ENCODE data around the gene TMEM143.

The TMEM143 gene

DNA sequence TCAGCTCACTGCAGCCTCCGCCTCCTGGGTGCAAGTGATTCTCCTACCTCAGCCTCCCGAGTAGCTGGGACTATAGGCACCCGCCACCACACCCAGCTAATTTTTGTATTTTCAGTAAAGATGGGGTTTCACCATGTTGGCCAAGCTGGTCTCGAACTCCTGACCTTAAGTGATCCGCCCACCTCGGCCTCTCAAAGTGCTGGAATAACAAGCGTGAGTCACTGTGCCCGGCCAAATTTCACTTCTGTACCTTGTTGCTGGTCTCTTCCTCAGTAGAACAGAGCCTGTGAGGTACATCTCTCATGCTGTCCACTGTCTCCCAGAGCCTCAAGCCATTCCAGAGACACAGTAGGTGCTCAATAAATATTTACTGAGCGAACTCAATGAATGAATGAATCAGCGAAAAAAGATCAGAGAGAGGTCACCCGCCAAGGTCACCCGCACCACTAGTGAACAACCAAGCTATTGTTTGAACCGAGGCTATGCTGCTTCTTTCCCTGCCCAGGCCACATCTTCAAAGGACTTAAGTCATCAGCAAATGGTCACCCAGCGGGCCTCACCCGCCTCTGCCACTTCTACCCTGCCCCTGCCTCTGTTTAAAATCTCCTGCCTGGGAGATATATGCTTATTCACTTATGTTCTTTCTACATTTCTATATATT is 9.3 kb downstream of the TMEM143 start:
- no peak overlapping the region for H3K27ac Mint-ChIP-seq

GRCh38 chr19:48353677-48354076 is 10.1 kb downstream of the TMEM143 start:
- Mint-ChIP-seq H3K4me3 (no peak overlapping the region), H3K36me3 (ENCODE audit: low read depth) (peaks cover 7% of the 10 kb centered on the region), H3K27ac (peak overlapping the region; percentile 40), H3K9me3 (no peaks in the 10 kb centered on the region), H3K27me3 (no peaks in the 10 kb centered on the region), H3K4me1 (ENCODE audit: low read depth) (peaks cover 3% of the 10 kb centered on the region)
- DNase-seq, result no peak

More for the DNA sequence above, 9.3 kb downstream of the TMEM143 start:
- no peak for DNase-seq
- H3K4me3 Mint-ChIP-seq, result no peak overlapping the region
- peaks cover 3% of the 10 kb centered on the region for H3K4me1 Mint-ChIP-seq (ENCODE audit: low read depth)
- no peaks in the 10 kb centered on the region for H3K9me3 Mint-ChIP-seq
- peaks cover 9% of the 10 kb centered on the region for H3K36me3 Mint-ChIP-seq (ENCODE audit: low read depth)
- no peaks in the 10 kb centered on the region for H3K27me3 Mint-ChIP-seq

DNA sequence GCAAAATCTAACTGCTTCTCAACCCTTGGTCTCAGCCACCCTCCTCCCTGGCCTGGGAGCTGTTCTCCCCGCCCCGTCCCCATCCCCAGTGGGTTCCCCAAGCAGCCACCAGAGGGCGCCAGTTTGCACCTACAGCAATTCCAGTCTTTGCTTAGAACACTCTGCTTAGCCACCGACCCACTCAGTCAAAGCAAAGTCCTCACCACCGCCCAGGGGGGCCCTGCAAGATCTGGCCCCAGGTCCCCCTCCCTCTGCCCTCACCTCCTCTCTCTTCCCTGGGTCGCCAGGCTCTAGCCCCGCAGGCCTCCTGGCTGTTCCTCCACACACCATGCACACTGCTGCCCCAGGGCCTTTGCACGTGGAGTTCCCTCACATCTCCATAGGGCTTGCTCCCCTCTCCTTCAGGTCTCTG is 12.4 kb downstream of the TMEM143 start:
- peaks cover 3% of the 10 kb centered on the region for H3K36me3 Mint-ChIP-seq (ENCODE audit: low read depth)
- no peak overlapping the region for H3K27ac Mint-ChIP-seq
- no peak overlapping the region for H3K4me3 Mint-ChIP-seq
- H3K9me3 Mint-ChIP-seq, result no peaks in the 10 kb centered on the region
- peaks cover 3% of the 10 kb centered on the region for H3K4me1 Mint-ChIP-seq (ENCODE audit: low read depth)
- no peaks in the 10 kb centered on the region for H3K27me3 Mint-ChIP-seq
- DNase-seq, result peak; percentile 89

DNA sequence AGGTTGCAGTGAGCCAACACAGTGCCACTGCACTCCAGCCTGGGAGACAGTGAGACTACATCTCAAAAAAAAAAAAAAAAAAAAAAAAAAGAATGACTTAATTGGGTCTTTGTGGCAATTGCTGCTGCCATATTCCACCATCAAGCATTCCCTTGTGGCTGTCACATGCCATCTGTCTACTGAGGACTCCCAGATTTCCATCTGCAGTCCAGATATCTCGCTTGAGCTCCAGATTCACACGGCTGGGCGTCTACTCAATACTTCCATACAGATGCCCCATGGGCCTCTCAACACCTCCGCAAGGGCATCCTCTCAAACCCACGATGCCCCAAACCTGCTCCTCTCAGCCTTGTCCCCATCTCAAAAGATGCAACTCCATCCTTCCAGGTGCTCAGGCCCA is 12.9 kb downstream of the TMEM143 start:
- Mint-ChIP-seq H3K36me3 (ENCODE audit: low read depth) (peaks cover 3% of the 10 kb centered on the region), H3K27ac (no peak overlapping the region), H3K27me3 (no peaks in the 10 kb centered on the region), H3K4me1 (ENCODE audit: low read depth) (peaks cover 3% of the 10 kb centered on the region), H3K4me3 (no peak overlapping the region), H3K9me3 (no peaks in the 10 kb centered on the region)
- DNase-seq, result no peak

- Mint-ChIP-seq H3K36me3 (ENCODE audit: low read depth) (peaks cover 7% of the 10 kb centered on the region), H3K9me3 (no peaks in the 10 kb centered on the region), H3K27ac (no peak overlapping the region), H3K4me3 (no peak overlapping the region), H3K27me3 (no peaks in the 10 kb centered on the region), H3K4me1 (ENCODE audit: low read depth) (peaks cover 3% of the 10 kb centered on the region)
- no peak for DNase-seq
Observed at GRCh38 chr19:48348737-48349136, 15.0 kb downstream of the TMEM143 start.

DNA sequence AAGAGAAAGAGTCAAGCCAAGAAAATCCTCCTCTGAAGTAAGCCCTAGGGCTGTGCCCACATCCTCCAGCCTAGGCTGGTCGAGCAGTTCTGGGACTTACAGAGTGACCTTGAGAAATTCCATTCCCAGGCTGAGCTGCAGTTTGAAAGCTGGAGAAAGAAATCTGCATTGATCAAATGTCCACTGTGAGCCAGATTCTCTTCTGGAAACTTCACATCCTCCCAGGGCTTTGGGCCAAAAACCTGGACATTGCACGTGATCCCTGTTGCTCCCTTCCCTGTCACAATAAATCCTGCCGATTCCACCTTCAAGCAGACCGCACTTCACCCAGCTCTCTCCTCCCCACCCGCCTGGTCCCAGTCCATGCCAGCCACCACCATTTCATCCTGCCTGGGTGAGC is 15.7 kb downstream of the TMEM143 start:
- H3K4me1 Mint-ChIP-seq (ENCODE audit: low read depth), result peaks cover 3% of the 10 kb centered on the region
- H3K27me3 Mint-ChIP-seq, result no peaks in the 10 kb centered on the region

GRCh38 chr19:48346191-48346590 is 17.5 kb downstream of the TMEM143 start:
- peaks cover 3% of the 10 kb centered on the region for H3K4me1 Mint-ChIP-seq (ENCODE audit: low read depth)
- no peaks in the 10 kb centered on the region for H3K9me3 Mint-ChIP-seq
- no peak overlapping the region for H3K4me3 Mint-ChIP-seq
- H3K27ac Mint-ChIP-seq, result no peak overlapping the region
- no peaks in the 10 kb centered on the region for H3K27me3 Mint-ChIP-seq
- DNase-seq, result no peak
- H3K36me3 Mint-ChIP-seq (ENCODE audit: low read depth), result peaks cover 19% of the 10 kb centered on the region

More for the DNA sequence above, 15.7 kb downstream of the TMEM143 start:
- Mint-ChIP-seq H3K27ac (no peak overlapping the region), H3K4me3 (no peak overlapping the region), H3K9me3 (no peaks in the 10 kb centered on the region), H3K36me3 (ENCODE audit: low read depth) (peaks cover 12% of the 10 kb centered on the region)
- no peak for DNase-seq

DNA sequence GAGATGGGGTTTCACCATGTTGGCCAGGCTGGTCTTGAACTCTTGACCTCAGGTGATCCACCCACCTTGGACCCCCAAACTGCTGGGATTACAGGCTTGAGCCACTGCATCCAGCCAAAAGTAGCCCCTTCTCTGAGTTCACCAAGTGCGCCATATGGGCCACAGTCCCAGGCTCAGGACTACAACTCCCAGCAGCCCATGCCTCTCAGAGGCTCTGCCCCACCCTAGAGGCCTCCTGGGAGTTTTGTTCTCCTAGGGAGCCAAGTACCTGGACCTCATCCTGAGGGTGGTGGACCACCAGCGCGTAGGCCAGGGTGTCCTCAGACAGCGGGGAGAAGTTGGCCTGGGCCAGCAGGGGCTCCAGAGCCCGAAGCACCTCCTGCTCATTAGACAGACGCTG is 18.8 kb downstream of the TMEM143 start:
- no peaks in the 10 kb centered on the region for H3K27me3 Mint-ChIP-seq
- H3K36me3 Mint-ChIP-seq (ENCODE audit: low read depth), result peaks cover 19% of the 10 kb centered on the region
- no peak overlapping the region for H3K4me3 Mint-ChIP-seq
- DNase-seq, result no peak
- H3K9me3 Mint-ChIP-seq, result no peaks in the 10 kb centered on the region
- H3K27ac Mint-ChIP-seq, result no peak overlapping the region
- no peaks in the 10 kb centered on the region for H3K4me1 Mint-ChIP-seq (ENCODE audit: low read depth)

DNA sequence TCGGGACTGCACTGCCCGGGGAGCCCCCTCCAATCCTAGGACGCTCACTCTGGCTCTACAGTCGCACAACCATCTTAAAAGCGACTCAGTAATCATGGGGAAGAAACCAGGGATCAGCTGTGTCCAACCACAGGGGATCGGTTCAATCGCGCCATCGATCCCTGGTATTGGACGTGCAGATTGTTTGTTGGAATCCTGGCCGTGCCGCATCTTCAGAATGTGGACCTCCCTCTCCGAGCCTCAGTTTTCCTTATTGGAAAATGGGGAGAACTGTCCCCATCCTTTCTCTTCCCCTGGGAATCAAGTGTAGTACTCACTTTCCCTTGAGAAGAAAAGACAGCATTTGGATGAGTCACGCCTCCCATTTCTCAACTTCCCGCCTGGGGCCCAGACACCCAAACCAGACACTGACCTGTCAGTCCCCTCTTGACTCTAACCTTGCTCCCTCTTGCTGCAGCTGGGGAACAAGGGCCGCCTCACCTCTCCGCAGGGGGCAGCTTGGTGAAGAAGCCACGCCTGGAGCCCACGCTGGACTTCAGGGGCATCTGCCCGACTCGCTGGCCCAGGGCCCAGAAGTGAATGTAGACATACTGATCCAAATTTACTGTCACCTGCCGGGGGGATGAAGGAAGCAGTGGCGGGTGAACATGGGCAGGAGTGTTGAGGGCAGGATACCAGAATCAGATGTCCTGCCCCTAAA is 20.7 kb downstream of the TMEM143 start:
- Mint-ChIP-seq H3K27me3 (no peaks in the 10 kb centered on the region), H3K27ac (no peak overlapping the region), H3K4me1 (ENCODE audit: low read depth) (no peaks in the 10 kb centered on the region), H3K36me3 (ENCODE audit: low read depth) (peaks cover 16% of the 10 kb centered on the region), H3K4me3 (no peak overlapping the region), H3K9me3 (no peaks in the 10 kb centered on the region)
- DNase-seq, result no peak

GRCh38 chr19:48342414-48342738 is 21.4 kb downstream of the TMEM143 start:
- H3K27ac Mint-ChIP-seq, result no peak overlapping the region
- no peaks in the 10 kb centered on the region for H3K9me3 Mint-ChIP-seq
- H3K4me1 Mint-ChIP-seq (ENCODE audit: low read depth), result no peaks in the 10 kb centered on the region
- H3K27me3 Mint-ChIP-seq, result no peaks in the 10 kb centered on the region
- no peak for DNase-seq
- no peak overlapping the region for H3K4me3 Mint-ChIP-seq
- H3K36me3 Mint-ChIP-seq (ENCODE audit: low read depth), result peaks cover 16% of the 10 kb centered on the region

DNA sequence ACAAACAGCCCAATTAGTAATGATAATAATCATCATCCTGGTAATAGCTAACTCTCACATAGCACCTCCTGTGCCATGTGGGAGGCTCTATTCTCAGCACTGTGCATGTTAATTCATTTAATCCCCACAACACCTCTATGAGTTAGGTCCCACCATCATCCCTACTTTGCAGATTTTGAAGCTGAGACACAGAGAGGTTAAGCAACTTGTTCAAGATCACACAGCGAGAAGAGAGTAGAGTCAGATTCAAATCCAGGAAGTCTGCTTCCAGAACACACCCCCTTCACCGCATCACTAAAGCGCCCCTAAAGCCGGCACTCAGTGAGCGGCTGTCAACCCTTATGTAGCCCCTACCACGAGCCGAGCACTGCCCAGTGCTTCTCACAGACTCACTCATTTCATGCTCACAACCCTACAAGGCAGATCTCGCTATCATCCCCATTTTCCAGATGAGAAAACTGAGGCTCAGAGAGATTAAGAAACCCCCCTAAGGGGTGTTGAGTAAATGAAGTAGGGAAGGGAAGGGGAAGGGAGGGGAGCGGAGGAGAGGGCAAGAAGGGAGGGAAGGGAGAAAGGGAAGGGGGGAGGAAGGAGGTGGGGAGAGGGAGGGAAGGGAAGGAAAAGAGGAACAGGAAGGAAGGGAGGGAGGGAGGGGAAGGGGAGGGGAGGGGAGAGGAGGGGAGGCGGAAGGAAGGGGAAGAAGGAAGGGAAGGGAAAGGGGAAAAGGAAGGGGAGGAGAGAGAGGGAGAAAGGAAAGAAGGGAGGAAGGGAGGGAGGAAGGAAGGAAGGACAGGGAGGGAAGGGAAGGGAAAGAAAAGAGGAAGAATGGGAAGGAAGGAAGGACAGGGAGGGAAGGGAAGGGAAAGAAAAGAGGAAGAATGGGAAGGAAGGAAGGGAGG is 22.0 kb downstream of the TMEM143 start:
- Mint-ChIP-seq H3K4me3 (no peak overlapping the region), H3K27ac (no peak overlapping the region), H3K27me3 (no peaks in the 10 kb centered on the region), H3K36me3 (ENCODE audit: low read depth) (peaks cover 16% of the 10 kb centered on the region), H3K9me3 (no peaks in the 10 kb centered on the region), H3K4me1 (ENCODE audit: low read depth) (no peaks in the 10 kb centered on the region)
- DNase-seq, result no peak

GRCh38 chr19:48340995-48341394 is 22.7 kb downstream of the TMEM143 start:
- no peaks in the 10 kb centered on the region for H3K9me3 Mint-ChIP-seq
- H3K27ac Mint-ChIP-seq, result no peak overlapping the region
- no peaks in the 10 kb centered on the region for H3K4me1 Mint-ChIP-seq (ENCODE audit: low read depth)
- no peak overlapping the region for H3K4me3 Mint-ChIP-seq
- no peak for DNase-seq
- no peaks in the 10 kb centered on the region for H3K27me3 Mint-ChIP-seq
- peaks cover 16% of the 10 kb centered on the region for H3K36me3 Mint-ChIP-seq (ENCODE audit: low read depth)

DNA sequence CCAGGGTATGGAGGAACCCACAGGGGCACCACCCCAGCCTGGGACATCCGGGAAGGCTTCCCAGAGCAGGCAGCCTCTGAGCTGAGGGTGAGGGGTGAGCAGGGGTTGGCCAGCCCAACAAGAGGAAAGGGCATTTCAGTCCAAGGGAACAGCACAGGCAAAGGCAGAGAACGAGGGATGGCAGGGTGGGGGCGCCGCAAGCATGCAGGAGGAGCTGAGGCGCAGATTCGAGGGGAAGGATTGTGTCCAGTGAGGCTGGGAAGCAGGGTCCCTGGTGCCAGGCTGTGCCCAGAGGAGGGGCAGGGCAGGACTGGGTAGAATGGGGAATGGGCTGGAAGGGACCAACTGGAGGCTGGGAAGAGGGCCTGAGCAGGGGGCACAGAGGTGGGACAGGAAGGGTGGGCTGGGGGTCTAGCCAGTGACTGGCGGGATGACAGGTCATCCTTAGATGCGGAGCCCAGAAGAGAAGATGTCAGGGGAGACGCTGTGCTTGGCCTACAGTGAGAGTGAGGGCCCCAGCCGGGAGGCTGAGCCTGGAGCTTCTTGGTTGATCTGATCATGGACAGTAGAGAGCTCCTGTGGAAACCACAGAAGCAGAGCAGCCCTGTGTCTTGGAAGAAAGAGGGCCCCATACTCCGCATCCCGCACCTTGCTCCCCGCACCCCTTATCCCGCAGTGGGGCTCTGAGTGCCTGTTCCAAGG is 24.8 kb downstream of the TMEM143 start:
- H3K27me3 Mint-ChIP-seq, result no peaks in the 10 kb centered on the region
- H3K4me3 Mint-ChIP-seq, result no peak overlapping the region
- H3K4me1 Mint-ChIP-seq (ENCODE audit: low read depth), result peaks cover 9% of the 10 kb centered on the region
- peaks cover 11% of the 10 kb centered on the region for H3K36me3 Mint-ChIP-seq (ENCODE audit: low read depth)
- no peak for DNase-seq
- no peak overlapping the region for H3K27ac Mint-ChIP-seq
- H3K9me3 Mint-ChIP-seq, result no peaks in the 10 kb centered on the region

DNA sequence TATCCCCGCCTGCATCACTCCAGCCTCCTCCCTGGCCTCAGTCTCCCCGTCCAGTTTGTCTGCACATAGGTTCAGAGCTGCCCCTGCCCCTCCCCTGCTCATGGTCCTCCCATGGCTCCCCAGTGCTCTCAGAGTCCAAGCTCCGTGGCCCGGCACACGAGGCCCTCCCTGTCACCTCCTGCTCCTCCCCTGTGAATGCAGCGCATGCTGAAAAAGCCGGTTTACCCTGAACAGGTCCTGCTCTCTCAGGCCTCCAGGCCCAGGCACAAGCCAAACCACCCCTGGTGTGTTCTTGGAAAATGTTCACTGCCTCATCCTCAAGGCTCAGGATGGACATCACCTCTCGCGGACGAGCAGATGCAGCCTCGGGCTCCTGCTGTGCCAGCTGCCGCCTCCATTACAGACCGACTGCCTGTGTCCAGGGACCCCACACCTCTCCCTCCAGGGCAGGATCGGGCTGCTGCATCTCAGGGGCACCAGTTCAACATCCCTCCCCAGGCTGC is 25.4 kb downstream of the TMEM143 start:
- Mint-ChIP-seq H3K36me3 (ENCODE audit: low read depth) (peaks cover 8% of the 10 kb centered on the region), H3K4me1 (ENCODE audit: low read depth) (peaks cover 14% of the 10 kb centered on the region), H3K27me3 (no peaks in the 10 kb centered on the region), H3K9me3 (no peaks in the 10 kb centered on the region), H3K27ac (no peak overlapping the region), H3K4me3 (no peak overlapping the region)
- no peak for DNase-seq
